WTC11 (cell line): ENCODE results near the gene YY1AP1.

Source experiments
- CREB1 ChIP-seq: sonication (generic); formaldehyde crosslinking; IDR thresholded peaks from 2 replicates; pipeline ENCODE4 v1.8.0; 2023; ENCODE audit warnings: mild to moderate bottlenecking, missing genetic modification reagents
- CTCF ChIP-seq: fragments of 200-600 bp; IDR thresholded peaks from 2 replicates; pipeline ENCODE4 v1.8.0; 2022; ENCODE audit warnings: antibody characterized with exemption
- E2F1 ChIP-seq: sonication (generic); formaldehyde crosslinking; IDR thresholded peaks from 2 replicates; pipeline ENCODE4 v1.8.0; 2022; ENCODE audit warnings: mild to moderate bottlenecking, missing genetic modification reagents
- EMX1 ChIP-seq: fragments of 250-450 bp; sonication (Bioruptor Pico); IDR thresholded peaks from 2 replicates; pipeline ENCODE4 v1.8.0; 2021; ENCODE audit warnings: mild to moderate bottlenecking
- ESRRA ChIP-seq: sonication (generic); formaldehyde crosslinking; IDR thresholded peaks from 2 replicates; pipeline ENCODE4 v1.8.1; 2022; ENCODE audit warnings: mild to moderate bottlenecking, missing genetic modification reagents, borderline replicate concordance
- NFYB ChIP-seq: sonication (generic); formaldehyde crosslinking; conservative IDR thresholded peaks from 2 replicates; pipeline ENCODE4 v1.8.0; 2022; ENCODE audit warnings: low read depth, missing genetic modification reagents
- NR2C2 ChIP-seq: sonication (generic); formaldehyde crosslinking; IDR thresholded peaks from 2 replicates; pipeline ENCODE4 v1.8.0; 2022; ENCODE audit warnings: mild to moderate bottlenecking, missing genetic modification reagents
- NR3C1 ChIP-seq: sonication (generic); formaldehyde crosslinking; conservative IDR thresholded peaks from 2 replicates; pipeline ENCODE4 v1.8.1; 2023; ENCODE audit warnings: low read depth, mild to moderate bottlenecking, missing genetic modification reagents
- RELA ChIP-seq: sonication (generic); formaldehyde crosslinking; IDR thresholded peaks from 2 replicates; pipeline ENCODE4 v1.8.1; 2022; ENCODE audit warnings: missing genetic modification reagents, mild to moderate bottlenecking, borderline replicate concordance
- TP53 ChIP-seq: sonication (generic); formaldehyde crosslinking; IDR thresholded peaks from 2 replicates; pipeline ENCODE4 v1.8.1; 2023; ENCODE audit warnings: mild to moderate bottlenecking, missing genetic modification reagents
- ZBTB21 ChIP-seq: sonication (generic); formaldehyde crosslinking; IDR thresholded peaks from 2 replicates; pipeline ENCODE4 v1.8.1; 2023; ENCODE audit warnings: mild to moderate bottlenecking, missing genetic modification reagents, borderline replicate concordance
- ZNF121 ChIP-seq: sonication (generic); formaldehyde crosslinking; IDR thresholded peaks from 2 replicates; pipeline ENCODE4 v1.8.0; 2023; ENCODE audit warnings: missing genetic modification reagents
- ZNF138 ChIP-seq: sonication (generic); formaldehyde crosslinking; conservative IDR thresholded peaks from 2 replicates; pipeline ENCODE4 v1.8.1; 2022; ENCODE audit warnings: mild to moderate bottlenecking, moderate library complexity, missing genetic modification reagents
- ZNF232 ChIP-seq: sonication (generic); formaldehyde crosslinking; IDR thresholded peaks from 2 replicates; pipeline ENCODE4 v1.8.0; 2022; ENCODE audit warnings: mild to moderate bottlenecking, missing genetic modification reagents

GRCh38 chr1:155646307-155646706 lies 42.3 kb downstream of the YY1AP1 start:
- no peak for TF ChIP-seq TP53 (CRISPR knock-in tag)
- no peak for TF ChIP-seq CTCF
- TF ChIP-seq ZNF138 = no peak
- no peak for TF ChIP-seq ESRRA
- no peak for TF ChIP-seq ZNF232 (CRISPR knock-in tag)
- TF ChIP-seq ZBTB21 (CRISPR knock-in tag) = no peak
- TF ChIP-seq NR2C2 (CRISPR knock-in tag) = no peak
- TF ChIP-seq RELA (CRISPR knock-in tag) = no peak
- TF ChIP-seq NR3C1 = no peak
- TF ChIP-seq NFYB (CRISPR knock-in tag) = no peak
- no peak for TF ChIP-seq EMX1 (CRISPR knock-in tag)
- TF ChIP-seq CREB1 (CRISPR knock-in tag) = no peak
- no peak for TF ChIP-seq ZNF121
- TF ChIP-seq E2F1 = no peak
